ENCODE data around the gene CCDC134.
"Not testable (repeated sequence)": the region's sequence is repeated elsewhere in the genome, so short reads cannot be mapped to it uniquely, and the experiment has no call there.

The CCDC134 gene

DNA sequence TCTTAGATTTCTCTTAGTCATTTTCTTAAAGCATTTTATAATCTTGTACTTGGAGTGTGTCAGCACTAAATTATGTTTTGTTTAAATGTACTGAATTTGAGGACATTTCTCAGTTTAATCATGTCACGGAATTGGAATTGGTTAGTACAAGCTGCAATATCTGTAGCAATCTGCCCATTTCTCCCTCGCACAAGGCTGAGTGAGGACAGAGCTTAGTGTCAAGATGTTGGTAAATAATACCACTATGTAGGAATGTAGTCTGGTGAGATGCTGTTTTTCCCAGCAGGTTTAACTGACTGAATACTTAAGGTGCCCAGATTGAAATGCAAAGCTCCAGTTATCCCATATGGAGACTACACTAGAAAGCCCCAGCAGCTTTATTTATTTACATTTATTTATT is 63.0 kb downstream of the CCDC134 start:
- H3K4me3 ChIP-seq (ENCODE audit: low read length in 2 of 2) = no peak overlapping the region
- H3K9me3 ChIP-seq (ENCODE audit: control insufficient read depth in 2 of 2, low read length in 2 of 2) = no peaks in the 10 kb centered on the region
- H3K36me3 ChIP-seq (ENCODE audit: control insufficient read depth in 2 of 2, insufficient read depth in 2 of 2, low read length in 2 of 2) = peaks cover 11 to 12% of the 10 kb centered on the region in 2 donors
- H3K27ac ChIP-seq (ENCODE audit: low read length) = peak overlapping the region; percentile 82
- peaks cover 19% of the 10 kb centered on the region for H3K4me1 ChIP-seq (ENCODE audit: control insufficient read depth, insufficient read depth, low read length)
- H3K9ac ChIP-seq (ENCODE audit: low read length in 2 of 2) = no peak overlapping the region
- no peaks in the 10 kb centered on the region for H3K27me3 ChIP-seq (ENCODE audit: control insufficient read depth in 1 of 2, insufficient read depth in 2 of 2, low read length in 2 of 2)

DNA sequence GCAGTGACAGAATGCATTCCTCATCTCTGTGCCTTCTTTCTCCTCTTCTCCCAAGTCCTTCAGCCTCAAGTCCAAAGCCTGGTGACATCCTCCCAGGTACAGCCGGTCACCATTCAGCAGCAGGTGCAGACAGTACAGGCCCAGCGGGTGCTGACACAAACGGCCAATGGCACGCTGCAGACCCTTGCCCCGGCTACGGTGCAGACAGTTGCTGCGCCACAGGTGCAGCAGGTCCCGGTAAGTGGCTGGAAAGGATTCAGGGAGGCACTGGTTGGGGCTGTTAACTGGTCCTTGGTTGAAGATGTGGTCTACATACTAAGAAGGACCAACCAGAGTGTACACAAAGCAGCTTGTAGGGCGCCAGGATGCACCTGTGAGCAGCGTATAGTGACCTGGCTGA is 68.1 kb downstream of the CCDC134 start:
- H3K27ac ChIP-seq (ENCODE audit: low read length) = no peak overlapping the region
- no peaks in the 10 kb centered on the region for H3K9me3 ChIP-seq (ENCODE audit: control insufficient read depth in 2 of 2, low read length in 2 of 2)
- peaks cover 24 to 26% of the 10 kb centered on the region in 2 donors for H3K36me3 ChIP-seq (ENCODE audit: control insufficient read depth in 2 of 2, insufficient read depth in 2 of 2, low read length in 2 of 2)
- H3K4me3 ChIP-seq (ENCODE audit: low read length in 2 of 2) = no peak overlapping the region
- H3K9ac ChIP-seq (ENCODE audit: low read length in 2 of 2) = no peak overlapping the region
- H3K27me3 ChIP-seq (ENCODE audit: control insufficient read depth in 1 of 2, insufficient read depth in 2 of 2, low read length in 2 of 2) = no peaks in the 10 kb centered on the region
- no peaks in the 10 kb centered on the region for H3K4me1 ChIP-seq (ENCODE audit: control insufficient read depth, insufficient read depth, low read length)

DNA sequence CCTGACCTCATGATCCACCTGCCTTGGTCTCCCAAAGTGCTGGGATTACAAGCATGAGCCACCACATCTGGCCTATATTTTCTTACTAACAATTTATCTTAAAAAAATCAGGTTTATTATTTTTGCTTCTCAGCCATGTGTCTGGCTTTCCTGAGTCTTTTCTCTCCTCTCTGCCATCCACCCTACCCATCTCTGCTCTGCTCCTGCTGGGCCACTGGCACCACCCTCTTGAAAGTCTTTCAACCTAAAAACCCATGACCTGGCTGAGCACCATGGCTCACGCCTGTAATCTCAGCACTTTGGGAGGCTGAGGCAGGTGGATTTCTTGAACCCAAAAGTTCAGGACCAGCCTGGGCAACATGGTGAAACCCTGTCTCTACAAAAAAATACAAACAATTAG is 69.6 kb downstream of the CCDC134 start:
- not testable (repeated sequence) for H3K27ac ChIP-seq (ENCODE audit: low read length); H3K9me3 ChIP-seq (ENCODE audit: control insufficient read depth in 2 of 2, low read length in 2 of 2); H3K27me3 ChIP-seq (ENCODE audit: control insufficient read depth in 1 of 2, insufficient read depth in 2 of 2, low read length in 2 of 2); H3K4me1 ChIP-seq (ENCODE audit: control insufficient read depth, insufficient read depth, low read length); H3K4me3 ChIP-seq (ENCODE audit: low read length in 2 of 2); H3K9ac ChIP-seq (ENCODE audit: low read length in 2 of 2)
- peaks cover 33 to 34% of the 10 kb centered on the region in 2 donors for H3K36me3 ChIP-seq (ENCODE audit: control insufficient read depth in 2 of 2, insufficient read depth in 2 of 2, low read length in 2 of 2)

DNA sequence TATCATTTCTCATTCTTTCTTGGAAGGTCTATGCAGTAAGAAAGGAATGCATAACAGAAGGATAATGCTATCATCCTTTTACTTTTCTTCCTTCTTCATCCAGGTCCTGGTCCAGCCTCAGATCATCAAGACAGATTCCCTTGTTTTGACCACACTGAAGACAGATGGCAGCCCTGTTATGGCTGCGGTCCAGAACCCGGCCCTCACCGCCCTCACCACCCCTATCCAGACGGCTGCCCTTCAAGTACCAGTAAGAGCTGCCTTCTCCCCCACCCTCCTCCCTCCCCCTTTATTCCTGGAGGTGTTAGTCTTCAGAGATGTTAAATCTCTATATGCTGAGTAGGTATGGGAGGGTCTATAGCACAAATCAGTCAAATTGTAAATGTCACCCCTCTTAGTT is 70.3 kb downstream of the CCDC134 start:
- H3K9me3 ChIP-seq (ENCODE audit: control insufficient read depth in 2 of 2, low read length in 2 of 2) = no peaks in the 10 kb centered on the region
- H3K9ac ChIP-seq (ENCODE audit: low read length in 2 of 2) = no peak overlapping the region
- peaks cover 39% of the 10 kb centered on the region in 2 donors for H3K36me3 ChIP-seq (ENCODE audit: control insufficient read depth in 2 of 2, insufficient read depth in 2 of 2, low read length in 2 of 2)
- no peak overlapping the region for H3K27ac ChIP-seq (ENCODE audit: low read length)
- no peak overlapping the region for H3K4me3 ChIP-seq (ENCODE audit: low read length in 2 of 2)
- H3K27me3 ChIP-seq (ENCODE audit: control insufficient read depth in 1 of 2, insufficient read depth in 2 of 2, low read length in 2 of 2) = no peaks in the 10 kb centered on the region
- H3K4me1 ChIP-seq (ENCODE audit: control insufficient read depth, insufficient read depth, low read length) = no peaks in the 10 kb centered on the region

DNA sequence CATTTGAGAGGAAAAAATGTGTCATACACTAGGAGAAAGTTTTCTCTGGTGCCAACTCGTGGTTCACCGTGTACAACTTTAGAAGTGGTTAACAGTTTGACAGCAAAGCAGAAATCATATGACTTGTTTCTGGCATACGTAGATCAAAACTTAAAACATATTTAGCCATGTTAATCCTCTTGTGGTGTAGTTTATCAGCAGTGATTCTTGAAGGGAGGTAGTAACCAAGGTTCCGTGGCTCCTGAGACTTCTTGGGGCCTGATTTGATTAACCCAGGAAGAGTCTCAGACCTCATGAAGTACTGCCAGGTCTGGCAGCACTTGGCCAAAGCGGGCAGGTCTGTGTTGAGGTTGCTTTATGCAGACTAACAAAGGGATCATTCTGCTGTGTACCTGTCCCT is 72.9 kb downstream of the CCDC134 start:
- Histone ChIP-seq H3K4me3 (ENCODE audit: low read length in 2 of 2) (no peak overlapping the region), H3K9me3 (ENCODE audit: control insufficient read depth in 2 of 2, low read length in 2 of 2) (no peaks in the 10 kb centered on the region), H3K36me3 (ENCODE audit: control insufficient read depth in 2 of 2, insufficient read depth in 2 of 2, low read length in 2 of 2) (peaks cover 35 to 47% of the 10 kb centered on the region in 2 donors), H3K4me1 (ENCODE audit: control insufficient read depth, insufficient read depth, low read length) (no peaks in the 10 kb centered on the region), H3K27me3 (ENCODE audit: control insufficient read depth in 1 of 2, insufficient read depth in 2 of 2, low read length in 2 of 2) (no peaks in the 10 kb centered on the region), H3K9ac (ENCODE audit: low read length in 2 of 2) (no peak overlapping the region), H3K27ac (ENCODE audit: low read length) (no peak overlapping the region)

DNA sequence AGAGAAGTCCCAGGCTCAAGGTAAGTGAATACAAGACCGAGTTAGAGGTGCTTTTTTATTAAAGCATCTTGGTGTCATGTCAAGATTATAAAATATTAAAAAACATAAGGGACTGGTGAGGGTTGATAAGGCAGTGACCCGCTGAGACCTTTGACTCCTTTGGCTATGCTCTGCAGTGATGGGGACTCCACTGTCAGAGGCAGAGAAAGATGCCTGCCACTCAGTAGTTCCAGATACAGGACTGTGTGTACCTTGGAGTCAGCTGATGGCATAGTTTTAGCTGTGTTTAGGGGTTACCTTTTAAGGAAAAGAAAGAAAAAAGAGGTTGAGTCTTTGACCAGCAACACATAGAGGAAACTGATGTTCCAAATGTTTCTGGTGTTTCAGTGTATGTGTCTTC is 73.6 kb downstream of the CCDC134 start:
- no peaks in the 10 kb centered on the region for H3K9me3 ChIP-seq (ENCODE audit: control insufficient read depth in 2 of 2, low read length in 2 of 2)
- H3K9ac ChIP-seq (ENCODE audit: low read length in 2 of 2) = no peak overlapping the region
- no peak overlapping the region for H3K4me3 ChIP-seq (ENCODE audit: low read length in 2 of 2)
- H3K27ac ChIP-seq (ENCODE audit: low read length) = no peak overlapping the region
- H3K4me1 ChIP-seq (ENCODE audit: control insufficient read depth, insufficient read depth, low read length) = no peaks in the 10 kb centered on the region
- H3K27me3 ChIP-seq (ENCODE audit: control insufficient read depth in 1 of 2, insufficient read depth in 2 of 2, low read length in 2 of 2) = no peaks in the 10 kb centered on the region
- H3K36me3 ChIP-seq (ENCODE audit: control insufficient read depth in 2 of 2, insufficient read depth in 2 of 2, low read length in 2 of 2) = peaks cover 34 to 49% of the 10 kb centered on the region in 2 donors

DNA sequence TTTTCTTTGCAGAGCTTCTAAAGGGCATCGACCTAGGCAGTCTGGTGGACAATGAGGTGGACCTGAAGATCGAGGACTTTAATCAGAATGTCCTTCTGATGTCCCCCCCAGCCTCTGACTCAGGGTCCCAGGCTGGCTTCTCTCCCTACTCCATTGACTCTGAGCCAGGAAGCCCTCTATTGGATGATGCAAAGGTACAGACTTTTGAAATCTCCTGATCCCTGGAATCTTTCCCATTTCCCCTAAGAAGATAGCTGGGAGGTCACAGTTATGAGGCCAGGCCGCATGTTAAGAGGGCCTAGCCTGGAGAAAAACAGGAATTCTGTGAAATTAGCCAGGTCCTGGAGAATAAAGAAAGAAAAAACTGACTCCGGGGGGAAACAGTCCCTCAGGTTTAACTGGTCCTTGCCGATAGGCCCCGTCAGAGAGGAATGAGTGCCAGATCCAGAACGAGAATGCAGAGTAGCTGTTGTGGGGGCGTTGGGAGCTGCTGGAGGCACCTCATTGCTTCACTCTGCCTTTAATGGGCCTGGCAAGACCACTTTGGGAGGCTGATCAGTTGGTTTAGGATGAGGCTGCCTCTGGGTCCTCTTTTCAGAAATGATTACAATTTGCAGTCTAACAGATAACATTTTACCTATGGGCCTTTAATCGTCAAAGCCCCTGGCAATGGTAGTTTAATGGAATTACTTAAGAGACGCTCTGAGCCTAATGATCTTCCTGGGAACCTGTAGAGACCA is 75.2 kb downstream of the CCDC134 start:
- peaks cover 34 to 55% of the 10 kb centered on the region in 2 donors for H3K36me3 ChIP-seq (ENCODE audit: control insufficient read depth in 2 of 2, insufficient read depth in 2 of 2, low read length in 2 of 2)
- no peaks in the 10 kb centered on the region for H3K4me1 ChIP-seq (ENCODE audit: control insufficient read depth, insufficient read depth, low read length)
- H3K27ac ChIP-seq (ENCODE audit: low read length) = no peak overlapping the region
- H3K4me3 ChIP-seq (ENCODE audit: low read length in 2 of 2) = no peak overlapping the region
- H3K9me3 ChIP-seq (ENCODE audit: control insufficient read depth in 2 of 2, low read length in 2 of 2) = no peaks in the 10 kb centered on the region
- no peak overlapping the region for H3K9ac ChIP-seq (ENCODE audit: low read length in 2 of 2)
- H3K27me3 ChIP-seq (ENCODE audit: control insufficient read depth in 1 of 2, insufficient read depth in 2 of 2, low read length in 2 of 2) = no peaks in the 10 kb centered on the region

Data from stomach smooth muscle (tissue), 2 donors.